ENCODE results near the gene GLP1R.

DNA sequence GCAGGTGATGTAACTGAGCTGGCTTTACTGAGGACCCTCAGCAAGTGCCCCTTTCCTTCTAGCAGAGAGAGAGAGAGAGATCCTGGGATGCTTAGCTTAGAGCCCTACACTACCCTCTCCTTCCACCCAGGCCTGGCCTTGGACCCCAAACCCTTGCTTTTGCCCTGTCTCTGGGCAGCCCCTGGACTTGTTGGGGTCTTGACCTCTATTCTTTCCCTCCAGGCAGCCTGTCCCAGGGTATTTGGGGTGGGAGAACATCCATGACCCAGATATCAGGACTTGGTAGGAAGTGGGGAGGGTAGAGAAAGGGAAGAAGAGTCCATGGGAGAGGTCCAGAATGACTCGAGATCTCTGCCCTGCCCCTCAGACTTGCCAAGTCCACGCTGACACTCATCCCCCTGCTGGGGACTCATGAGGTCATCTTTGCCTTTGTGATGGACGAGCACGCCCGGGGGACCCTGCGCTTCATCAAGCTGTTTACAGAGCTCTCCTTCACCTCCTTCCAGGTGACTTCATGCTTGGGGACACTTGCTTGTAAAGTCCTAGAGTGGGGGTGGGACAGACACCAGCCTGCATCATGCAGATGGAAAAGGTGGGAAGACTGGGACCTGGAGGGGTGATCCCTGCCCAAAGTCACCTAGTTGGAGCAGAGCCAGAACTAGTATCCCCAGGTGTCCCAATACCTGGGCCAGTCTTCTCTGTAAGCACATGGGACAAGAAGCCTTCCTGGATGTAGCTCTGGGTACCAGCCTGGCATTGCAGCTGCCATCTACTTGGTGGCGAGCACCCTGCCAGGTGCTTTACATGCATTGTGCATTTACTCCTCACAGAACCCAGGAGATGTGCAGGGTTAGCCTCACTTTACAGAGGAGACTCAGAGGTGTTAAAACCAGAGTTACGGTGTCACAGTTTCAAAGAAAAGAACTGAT, 30.9 kb downstream of the GLP1R start:
- TF ChIP-seq, protein P1, sequence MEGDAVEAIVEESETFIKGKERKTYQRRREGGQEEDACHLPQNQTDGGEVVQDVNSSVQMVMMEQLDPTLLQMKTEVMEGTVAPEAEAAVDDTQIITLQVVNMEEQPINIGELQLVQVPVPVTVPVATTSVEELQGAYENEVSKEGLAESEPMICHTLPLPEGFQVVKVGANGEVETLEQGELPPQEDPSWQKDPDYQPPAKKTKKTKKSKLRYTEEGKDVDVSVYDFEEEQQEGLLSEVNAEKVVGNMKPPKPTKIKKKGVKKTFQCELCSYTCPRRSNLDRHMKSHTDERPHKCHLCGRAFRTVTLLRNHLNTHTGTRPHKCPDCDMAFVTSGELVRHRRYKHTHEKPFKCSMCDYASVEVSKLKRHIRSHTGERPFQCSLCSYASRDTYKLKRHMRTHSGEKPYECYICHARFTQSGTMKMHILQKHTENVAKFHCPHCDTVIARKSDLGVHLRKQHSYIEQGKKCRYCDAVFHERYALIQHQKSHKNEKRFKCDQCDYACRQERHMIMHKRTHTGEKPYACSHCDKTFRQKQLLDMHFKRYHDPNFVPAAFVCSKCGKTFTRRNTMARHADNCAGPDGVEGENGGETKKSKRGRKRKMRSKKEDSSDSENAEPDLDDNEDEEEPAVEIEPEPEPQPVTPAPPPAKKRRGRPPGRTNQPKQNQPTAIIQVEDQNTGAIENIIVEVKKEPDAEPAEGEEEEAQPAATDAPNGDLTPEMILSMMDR (IDR thresholded peaks at IDR 0.05): no peak
- no peak for TF ChIP-seq EZH2 (IDR thresholded peaks at IDR 0.05; ENCODE audit: borderline replicate concordance, insufficient read depth, low read depth, low read length, poor library complexity, severe bottlenecking)

Measured in B cell (primary cell).